Fibroblast of lung (primary cell): ENCODE measurements around the gene EMC8. TPM values are rescaled to one million over a fixed set of nuclear protein-coding genes. Genes with fewer than 3 reads are reported as not detected.

Experiments
- DNase-seq, 2 donors: peaks; one replicate each; pipeline versions ENCODE4 v3.0.0 to v3.0.0-alpha.2; 2010; ENCODE audit warnings: low read depth in 2 of 2
- H2AFZ ChIP-seq: 2 replicates; pipeline ENCODE4 v1.5.1; 2012; ENCODE audit warnings: low read length, control low read depth, inconsistent platforms
- H3K27ac ChIP-seq: 2 replicates; pipeline ENCODE4 v1.5.1; 2011; ENCODE audit warnings: low read length, control low read depth; ENCODE audit not compliant: insufficient read depth
- H3K27me3 ChIP-seq: 2 replicates; pipeline ENCODE4 v1.5.1; 2011; ENCODE audit warnings: mild to moderate bottlenecking, low read length; ENCODE audit not compliant: control insufficient read depth, insufficient read depth
- H3K36me3 ChIP-seq: 2 replicates; pipeline ENCODE4 v1.5.1; 2011; ENCODE audit warnings: low read length; ENCODE audit not compliant: control insufficient read depth, insufficient read depth
- H3K4me1 ChIP-seq: 2 replicates; pipeline ENCODE4 v1.5.1; 2011; ENCODE audit warnings: low read length; ENCODE audit not compliant: control insufficient read depth, insufficient read depth; ENCODE audit errors: extremely low read depth
- H3K4me2 ChIP-seq: 2 replicates; pipeline ENCODE4 v1.5.1; 2011; ENCODE audit warnings: low read length, control low read depth; ENCODE audit not compliant: insufficient read depth; ENCODE audit errors: extremely low read depth
- H3K4me3 ChIP-seq, 4 experiments: fragments of 200-600 bp in 1 of 4; sonication (generic) in 1 of 4; replicated peaks in 1 of 4; 2 replicates each; pipeline ENCODE4 v1.5.1; 2011 to 2016; ENCODE audit warnings: low read length in 4 of 4, low read depth in 3 of 4, mild to moderate bottlenecking in 3 of 4, control low read depth in 2 of 4, inconsistent platforms in 1 of 4, mixed read lengths in 1 of 4; ENCODE audit not compliant: insufficient read depth in 1 of 4; ENCODE audit errors: control extremely low read depth in 1 of 4
- H3K79me2 ChIP-seq: 2 replicates; pipeline ENCODE4 v1.5.1; 2012; ENCODE audit warnings: mild to moderate bottlenecking, low read length, inconsistent platforms; ENCODE audit not compliant: control insufficient read depth, insufficient read depth
- H3K9ac ChIP-seq: 2 replicates; pipeline ENCODE4 v1.5.1; 2011; ENCODE audit warnings: mild to moderate bottlenecking, low read length, control low read depth; ENCODE audit not compliant: insufficient read depth
- H3K9me3 ChIP-seq: 2 replicates; pipeline ENCODE4 v1.5.1; 2012; ENCODE audit warnings: low read depth, low read length; ENCODE audit not compliant: control insufficient read depth, insufficient read depth
- H4K20me1 ChIP-seq: 2 replicates; pipeline ENCODE4 v1.5.1; 2011; ENCODE audit warnings: low read length; ENCODE audit not compliant: control insufficient read depth, insufficient read depth; ENCODE audit errors: extremely low read depth
- EZH2 ChIP-seq: IDR thresholded peaks from 2 replicates; pipeline ENCODE4 v1.5.1; 2012; ENCODE audit warnings: low read length, control low read depth, mild to moderate bottlenecking; ENCODE audit errors: missing control alignments
- polyA plus RNA-seq, 2 donors: library from polyadenylated mRNA; depleted of rRNA in 1 of 2; stranded (reverse) in 1 of 2; unstranded in 1 of 2; fragments of >200 nt; gene quantifications; 2 replicates each; pipeline ENCODE4 v1.2.1, GENCODE V29; 2011 to 2012; ENCODE audit warnings: missing spikeins in 1 of 2
- total RNA-seq: library from RNA; depleted of rRNA; stranded (reverse); fragments of >200 nt; gene quantifications from 2 replicates; pipeline ENCODE4 v1.2.1, GENCODE V29; 2014
- TF ChIP-seq, protein P1 (sequence below), 2 donors: IDR thresholded peaks in 1 of 2; conservative IDR thresholded peaks in 1 of 2; 1 replicate in 1 of 2; 2 replicates in 1 of 2; pipeline ENCODE4 v1.5.1; 2011 to 2012; ENCODE audit warnings: low read length in 2 of 2, control low read depth in 1 of 2, inconsistent platforms in 1 of 2, low read depth in 1 of 2, mild to moderate bottlenecking in 1 of 2

Gene EMC8
- total and polyA plus RNA-seq, 2 donors (not counting 1 experiment from before 2014, with no cell fraction given): 25.1 to 25.9 TPM

DNA sequence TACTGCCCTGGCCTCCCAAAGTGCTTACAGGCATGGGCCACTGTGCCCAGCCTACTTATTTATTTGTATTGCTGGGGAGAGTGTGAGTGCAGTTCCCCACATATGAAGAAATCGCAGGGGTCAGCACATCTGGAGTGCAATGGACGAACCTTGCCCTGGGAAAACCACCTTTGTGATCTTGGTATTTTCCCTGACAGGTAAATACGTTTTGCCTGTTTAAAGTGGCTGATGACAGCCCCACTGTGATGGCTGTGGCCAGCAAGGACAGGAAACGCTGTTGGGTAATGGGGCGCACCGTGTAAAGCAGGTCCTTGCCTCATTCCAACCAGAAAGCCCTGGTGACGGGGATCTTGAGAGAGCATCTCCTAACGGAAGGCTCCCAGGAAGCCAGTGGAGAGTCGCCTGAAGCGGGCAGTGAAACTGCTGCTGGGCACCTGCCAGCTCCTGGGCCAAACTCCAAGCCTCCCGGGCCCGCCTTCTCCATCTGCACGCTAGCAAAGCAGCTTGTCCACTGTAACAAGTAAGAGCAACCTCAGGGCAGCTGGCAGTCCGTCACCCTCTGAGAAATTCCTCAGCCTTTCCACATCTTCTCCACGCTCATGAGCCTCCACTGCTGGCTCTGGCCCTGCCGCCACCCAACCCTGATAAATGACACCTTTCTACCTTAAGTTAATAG lies 17.5 kb downstream of the EMC8 start:
- Histone ChIP-seq H2AFZ (no peak overlapping the region), H3K36me3 (peaks cover 23% of the 10 kb centered on the region), H3K4me2 (no peak overlapping the region), H3K9ac (no peak overlapping the region), H3K4me1 (peaks cover 10% of the 10 kb centered on the region), H3K27ac (peak overlapping the region; percentile 58), H3K27me3 (no peaks in the 10 kb centered on the region), H3K4me3 (no peak overlapping the region), H3K79me2 (peaks cover 12% of the 10 kb centered on the region), H3K9me3 (no peaks in the 10 kb centered on the region), H4K20me1 (no peaks in the 10 kb centered on the region)
- peak; percentile 81 to 82 for DNase-seq
- TF ChIP-seq, protein P1, sequence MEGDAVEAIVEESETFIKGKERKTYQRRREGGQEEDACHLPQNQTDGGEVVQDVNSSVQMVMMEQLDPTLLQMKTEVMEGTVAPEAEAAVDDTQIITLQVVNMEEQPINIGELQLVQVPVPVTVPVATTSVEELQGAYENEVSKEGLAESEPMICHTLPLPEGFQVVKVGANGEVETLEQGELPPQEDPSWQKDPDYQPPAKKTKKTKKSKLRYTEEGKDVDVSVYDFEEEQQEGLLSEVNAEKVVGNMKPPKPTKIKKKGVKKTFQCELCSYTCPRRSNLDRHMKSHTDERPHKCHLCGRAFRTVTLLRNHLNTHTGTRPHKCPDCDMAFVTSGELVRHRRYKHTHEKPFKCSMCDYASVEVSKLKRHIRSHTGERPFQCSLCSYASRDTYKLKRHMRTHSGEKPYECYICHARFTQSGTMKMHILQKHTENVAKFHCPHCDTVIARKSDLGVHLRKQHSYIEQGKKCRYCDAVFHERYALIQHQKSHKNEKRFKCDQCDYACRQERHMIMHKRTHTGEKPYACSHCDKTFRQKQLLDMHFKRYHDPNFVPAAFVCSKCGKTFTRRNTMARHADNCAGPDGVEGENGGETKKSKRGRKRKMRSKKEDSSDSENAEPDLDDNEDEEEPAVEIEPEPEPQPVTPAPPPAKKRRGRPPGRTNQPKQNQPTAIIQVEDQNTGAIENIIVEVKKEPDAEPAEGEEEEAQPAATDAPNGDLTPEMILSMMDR (conservative IDR thresholded peaks at IDR 0.05 in 1 of 2, IDR thresholded peaks at IDR 0.05 in 1 of 2; ENCODE audit: low read depth in 1 of 2, low read length in 2 of 2): no peak
- no peak for TF ChIP-seq EZH2

DNA sequence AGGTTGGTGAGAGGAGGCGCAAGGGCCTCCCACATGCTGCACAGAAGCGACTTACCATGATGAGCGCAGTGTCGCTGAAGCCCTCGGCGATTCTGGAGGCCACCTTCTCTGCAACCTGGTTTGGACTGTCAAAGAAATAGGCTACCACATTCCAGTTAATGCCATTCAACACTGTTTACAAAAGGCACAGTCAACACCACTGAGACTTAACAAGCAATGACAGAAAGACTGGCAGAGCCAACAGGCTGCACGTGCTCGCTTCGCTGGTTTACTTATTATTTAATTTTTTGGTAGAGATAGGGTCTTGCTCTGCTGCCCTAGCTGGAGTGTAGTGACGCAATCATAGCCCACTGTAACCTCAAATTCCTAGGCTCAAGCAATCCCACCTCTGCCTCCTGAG lies 18.2 kb downstream of the EMC8 start:
- Histone ChIP-seq H3K4me1 (peaks cover 6% of the 10 kb centered on the region), H3K27me3 (no peaks in the 10 kb centered on the region), H4K20me1 (no peaks in the 10 kb centered on the region)

DNA sequence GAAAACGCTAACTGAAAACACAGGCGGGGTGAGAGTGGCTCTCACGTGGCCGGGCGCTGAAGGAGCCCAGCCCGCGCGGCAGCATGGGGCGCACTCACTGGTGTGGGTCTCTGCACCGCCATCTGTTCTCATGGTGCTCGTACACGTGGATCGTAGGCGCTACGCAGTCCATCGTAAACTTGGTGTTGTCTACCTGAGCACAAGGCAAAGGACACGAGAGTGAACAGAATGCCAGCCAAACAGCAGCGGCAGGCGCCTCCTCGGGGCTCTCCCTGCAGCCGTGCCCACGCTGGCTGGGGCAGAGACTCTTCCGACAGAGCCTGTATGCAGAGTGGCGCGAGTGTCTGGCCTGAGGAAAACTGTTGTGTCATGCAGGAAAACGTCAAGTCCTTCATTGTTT lies 19.1 kb downstream of the EMC8 start:
- Histone ChIP-seq H3K27ac (no peak overlapping the region), H3K27me3 (no peaks in the 10 kb centered on the region), H4K20me1 (no peaks in the 10 kb centered on the region), H3K79me2 (peaks cover 9% of the 10 kb centered on the region), H3K4me3 (no peak overlapping the region), H3K36me3 (peaks cover 19% of the 10 kb centered on the region), H3K9me3 (no peaks in the 10 kb centered on the region), H2AFZ (no peak overlapping the region), H3K4me1 (peaks cover 4% of the 10 kb centered on the region), H3K4me2 (no peak overlapping the region), H3K9ac (no peak overlapping the region)
- DNase-seq: no peak
- TF ChIP-seq, protein P1 (conservative IDR thresholded peaks at IDR 0.05 in 1 of 2, IDR thresholded peaks at IDR 0.05 in 1 of 2; ENCODE audit: low read depth in 1 of 2, low read length in 2 of 2): no peak
- no peak for TF ChIP-seq EZH2

More for the DNA sequence above, 18.2 kb downstream of the EMC8 start:
- H3K9ac ChIP-seq: no peak overlapping the region
- DNase-seq: no peak
- TF ChIP-seq, protein P1 (conservative IDR thresholded peaks at IDR 0.05 in 1 of 2, IDR thresholded peaks at IDR 0.05 in 1 of 2; ENCODE audit: low read depth in 1 of 2, low read length in 2 of 2): no peak
- no peak for TF ChIP-seq EZH2
- H3K36me3 ChIP-seq: peaks cover 19% of the 10 kb centered on the region
- H3K79me2 ChIP-seq: peaks cover 9% of the 10 kb centered on the region
- H3K4me3 ChIP-seq: no peak overlapping the region
- H3K27ac ChIP-seq: no peak overlapping the region
- H3K9me3 ChIP-seq: no peaks in the 10 kb centered on the region
- H2AFZ ChIP-seq: no peak overlapping the region
- no peak overlapping the region for H3K4me2 ChIP-seq
